Measurements from ENCODE around the gene SLC38A8.

GRCh38 chr16:84003038-84003437 lies 39.6 kb downstream of the SLC38A8 start:
- TF ChIP-seq CTCF (IDR thresholded peaks at IDR 0.05) (no peak), POLR2AphosphoS5 (IDR thresholded peaks at IDR 0.05; ENCODE audit: insufficient read depth in 1 of 2, low read depth in 1 of 2) (no peak)

Measured in vagina (tissue), 2 donors.